GM10266 (cell line): ENCODE measurements around the gene SYT1.

Experiments used
- DNase-seq: peaks from one replicate; pipeline ENCODE4 v3.0.0; 2012; ENCODE audit errors: extremely low spot score
- CTCF ChIP-seq: IDR thresholded peaks from 2 replicates; pipeline ENCODE4 v1.5.1; 2012; ENCODE audit warnings: mild to moderate bottlenecking, low read depth; ENCODE audit not compliant: control insufficient read depth, insufficient read depth; ENCODE audit errors: missing control alignments

The SYT1 gene

GRCh38 chr12:79444089-79444488 is 579.5 kb downstream of the SYT1 start:
- DNase-seq = no peak
- no peak for TF ChIP-seq CTCF

GRCh38 chr12:79448816-79449215 is 584.2 kb downstream of the SYT1 start:
- DNase-seq = no peak
- TF ChIP-seq CTCF = no peak

DNA sequence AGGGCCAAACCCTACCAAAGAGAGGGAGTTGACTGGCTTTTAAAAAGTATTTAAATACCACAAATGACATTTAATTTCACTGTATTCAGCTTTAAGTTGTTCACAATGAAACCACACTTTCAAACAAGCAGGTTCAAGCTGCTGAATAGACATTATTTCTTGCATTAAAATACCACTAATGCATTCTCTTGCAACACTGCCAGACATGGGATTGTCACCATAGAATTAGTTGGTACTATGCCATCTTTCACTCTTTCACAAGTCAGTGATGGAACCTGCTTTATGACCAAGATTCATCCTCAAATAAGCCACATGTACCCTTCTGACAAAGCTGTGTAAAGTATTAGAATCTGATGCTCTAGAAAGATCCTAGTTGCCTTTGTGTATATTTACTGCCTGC is 586.8 kb downstream of the SYT1 start:
- TF ChIP-seq CTCF = no peak
- DNase-seq = no peak

GRCh38 chr12:79451978-79452377 is 587.4 kb downstream of the SYT1 start:
- no peak for TF ChIP-seq CTCF
- no peak for DNase-seq

- no peak for DNase-seq
- no peak for TF ChIP-seq CTCF
Measured at GRCh38 chr12:79452906-79453305, 588.3 kb downstream of the SYT1 start.

DNA sequence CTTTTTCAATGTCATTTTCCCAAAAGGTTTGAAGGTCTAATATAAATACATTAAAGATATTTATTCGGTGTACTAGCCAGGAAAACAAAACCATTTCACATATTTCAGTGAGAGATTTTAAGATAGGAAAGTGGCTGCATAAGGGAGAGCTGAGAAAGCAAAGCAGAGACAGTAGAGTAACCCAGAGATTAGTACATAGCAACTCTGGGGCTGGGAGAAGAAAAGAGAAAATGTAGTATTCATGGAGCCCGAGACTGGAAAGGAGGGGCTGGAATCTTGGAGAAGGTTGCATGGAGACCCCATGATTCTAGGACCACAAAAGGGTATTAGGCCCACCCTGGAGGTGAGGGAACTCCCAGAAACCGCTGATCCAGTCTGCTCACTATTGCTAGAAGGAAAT is 589.2 kb downstream of the SYT1 start:
- no peak for TF ChIP-seq CTCF
- DNase-seq = no peak

GRCh38 chr12:79454338-79454843 is 589.8 kb downstream of the SYT1 start:
- DNase-seq = no peak
- TF ChIP-seq CTCF = no peak
